ENCODE results near the gene KLF13. TPM values are rescaled to one million over a fixed set of nuclear protein-coding genes. Genes with fewer than 3 reads are reported as not detected.

Gene KLF13
- total RNA-seq, 1 donor from 2014 or later: 41.8 TPM

DNA sequence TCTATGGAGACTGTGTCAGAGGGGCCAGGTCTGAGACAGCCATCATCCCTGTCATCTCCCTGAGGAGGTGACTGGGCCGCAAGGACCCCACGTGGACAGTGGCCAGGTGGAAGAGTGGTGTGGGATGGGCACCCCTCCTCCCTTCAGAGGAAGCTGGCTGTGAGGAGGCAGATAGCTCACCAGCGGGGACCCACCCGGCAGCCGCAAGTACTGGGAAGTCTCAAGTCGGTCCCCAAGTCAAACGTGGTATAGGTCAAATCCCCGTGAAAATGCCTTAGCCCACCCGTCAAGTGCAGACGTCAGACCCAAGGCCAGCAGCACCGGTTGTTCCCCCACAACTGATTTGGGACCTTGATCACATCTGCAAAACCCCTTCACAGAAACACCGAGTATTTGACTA, 12.3 kb upstream of the KLF13 start:
- DNase-seq (ENCODE audit: low spot score): no peak

GRCh38 chr15:31316135-31316795, 10.4 kb upstream of the KLF13 start:
- DNase-seq (ENCODE audit: low spot score): no peak

DNA sequence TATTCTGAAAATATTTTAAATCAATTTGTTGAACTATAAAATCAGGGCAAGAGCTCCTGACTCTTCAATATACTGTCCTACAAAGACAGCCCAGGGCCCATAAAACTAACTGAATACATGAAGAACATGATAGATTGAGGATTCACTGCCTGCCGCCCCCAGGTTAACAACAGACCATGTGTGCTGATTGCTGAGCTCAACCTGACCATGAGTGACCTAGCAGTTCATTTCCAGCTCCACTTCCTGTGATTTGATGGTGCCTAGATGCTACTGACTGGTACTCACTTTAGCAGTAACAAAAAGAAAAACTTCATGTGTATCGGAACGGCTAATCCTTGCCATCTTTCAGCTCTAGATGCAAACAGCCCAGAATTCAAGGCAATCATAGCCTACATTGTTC, 9.6 kb upstream of the KLF13 start:
- no peak for DNase-seq (ENCODE audit: low spot score)

DNA sequence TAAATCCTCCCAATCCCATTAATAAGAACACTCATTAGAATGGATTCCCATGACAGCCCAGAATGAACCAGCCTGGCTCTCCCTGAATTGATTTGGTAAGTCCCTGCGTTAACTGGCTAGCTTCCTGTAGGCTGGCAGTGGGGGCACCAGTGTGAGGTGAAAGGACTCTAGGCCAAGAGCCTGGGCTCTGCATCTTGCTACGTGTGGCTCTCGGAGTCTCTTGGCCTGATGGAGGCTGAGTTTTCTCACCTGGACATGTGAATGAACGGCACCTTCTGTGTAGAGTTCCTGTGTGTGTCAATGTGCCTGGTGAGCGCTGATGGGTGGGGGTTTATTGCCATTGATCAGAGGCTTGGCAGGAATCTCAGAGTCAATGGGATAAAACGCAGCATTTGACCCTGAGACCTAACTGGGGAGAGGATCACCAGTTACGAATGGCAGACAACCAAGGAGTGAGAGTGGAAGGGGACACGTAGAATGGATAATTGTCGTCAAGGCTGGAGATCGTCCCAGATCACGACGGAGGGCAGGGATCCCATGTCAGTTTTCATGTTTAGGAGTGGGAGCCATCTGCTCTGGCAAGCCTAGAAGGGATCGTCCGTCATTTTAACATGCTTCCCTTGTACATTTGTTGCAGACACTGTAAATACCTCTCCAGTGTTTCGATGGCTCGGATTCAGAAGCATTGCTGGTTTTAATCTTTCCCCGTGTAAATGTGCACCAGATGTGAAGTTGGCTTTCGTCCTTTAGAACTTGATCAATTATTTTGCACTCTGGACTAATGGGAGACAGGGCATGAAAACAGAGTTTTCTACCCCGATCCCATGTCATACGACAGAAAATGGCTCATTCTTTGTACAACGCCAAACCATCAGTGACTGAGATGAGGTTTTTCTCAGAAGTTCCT, 9.0 kb upstream of the KLF13 start:
- no peak for DNase-seq (ENCODE audit: low spot score)

GRCh38 chr15:31318429-31318828, 8.2 kb upstream of the KLF13 start:
- DNase-seq (ENCODE audit: low spot score): no peak

GRCh38 chr15:31320022-31320421, 6.6 kb upstream of the KLF13 start:
- DNase-seq (ENCODE audit: low spot score): no peak

- no peak for DNase-seq (ENCODE audit: low spot score)
These were observed 5.2 kb upstream of the KLF13 start for GRCh38 chr15:31321418-31321817.

- no peak for DNase-seq (ENCODE audit: low spot score)
These were observed 4.1 kb upstream of the KLF13 start for GRCh38 chr15:31322504-31322903.

GRCh38 chr15:31323627-31324026, 3.0 kb upstream of the KLF13 start:
- DNase-seq (ENCODE audit: low spot score): no peak

DNA sequence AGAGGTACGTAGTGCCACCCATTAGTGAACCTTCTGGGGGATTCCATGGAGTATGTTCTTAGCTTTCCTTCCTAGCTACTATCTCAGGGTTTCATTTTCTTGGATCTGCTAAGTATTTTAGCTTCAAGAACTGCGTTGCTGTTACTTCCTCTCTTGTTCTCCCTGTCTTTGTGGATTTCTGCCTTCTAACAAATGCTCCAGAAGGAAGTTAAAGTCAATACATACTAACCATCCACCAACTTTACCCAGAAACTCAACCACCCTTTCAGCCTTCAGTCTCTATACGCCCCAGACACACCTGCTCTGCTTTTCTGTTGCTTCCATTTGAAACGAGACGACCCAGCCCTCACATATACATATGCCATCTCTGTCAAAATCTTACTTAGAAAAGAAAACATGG, 2.4 kb upstream of the KLF13 start:
- no peak for DNase-seq (ENCODE audit: low spot score)

DNA sequence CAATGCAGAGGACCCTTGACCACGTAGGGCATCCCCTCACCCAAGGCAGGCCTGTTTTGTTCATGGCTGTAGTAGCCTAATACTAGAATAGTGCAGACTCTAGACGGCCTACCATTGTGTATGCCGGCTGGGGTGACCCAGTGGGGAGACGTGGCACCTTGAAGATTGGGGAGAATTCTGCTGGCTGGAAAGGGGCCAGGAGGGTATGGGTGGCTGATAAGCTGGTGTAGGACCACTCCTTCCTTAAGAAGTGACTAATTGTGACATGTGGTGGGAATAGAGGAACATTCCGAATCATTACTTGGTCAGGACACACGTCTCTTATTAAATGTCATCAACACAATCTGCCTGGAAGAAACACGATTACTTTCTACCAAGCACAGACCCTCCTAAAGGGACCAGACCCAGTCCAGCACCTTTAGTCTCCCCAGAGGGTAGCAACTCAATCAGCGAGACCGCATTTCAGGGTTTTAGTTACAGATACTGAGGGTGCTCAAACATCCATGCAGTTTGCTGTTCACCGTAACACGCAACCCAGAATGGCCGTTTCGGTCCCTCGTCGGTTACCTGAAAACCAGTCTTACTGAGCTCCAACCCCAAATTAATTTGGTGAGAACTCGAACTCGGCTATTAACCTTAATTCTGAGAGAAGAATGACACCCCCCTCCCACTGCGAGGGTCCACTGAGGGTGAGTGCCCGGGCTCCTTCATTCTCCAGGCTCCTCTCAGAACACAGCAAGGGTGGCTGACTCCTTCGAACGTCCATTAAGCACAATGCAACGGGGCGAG, 1.6 kb upstream of the KLF13 start:
- no peak for DNase-seq (ENCODE audit: low spot score)

DNA sequence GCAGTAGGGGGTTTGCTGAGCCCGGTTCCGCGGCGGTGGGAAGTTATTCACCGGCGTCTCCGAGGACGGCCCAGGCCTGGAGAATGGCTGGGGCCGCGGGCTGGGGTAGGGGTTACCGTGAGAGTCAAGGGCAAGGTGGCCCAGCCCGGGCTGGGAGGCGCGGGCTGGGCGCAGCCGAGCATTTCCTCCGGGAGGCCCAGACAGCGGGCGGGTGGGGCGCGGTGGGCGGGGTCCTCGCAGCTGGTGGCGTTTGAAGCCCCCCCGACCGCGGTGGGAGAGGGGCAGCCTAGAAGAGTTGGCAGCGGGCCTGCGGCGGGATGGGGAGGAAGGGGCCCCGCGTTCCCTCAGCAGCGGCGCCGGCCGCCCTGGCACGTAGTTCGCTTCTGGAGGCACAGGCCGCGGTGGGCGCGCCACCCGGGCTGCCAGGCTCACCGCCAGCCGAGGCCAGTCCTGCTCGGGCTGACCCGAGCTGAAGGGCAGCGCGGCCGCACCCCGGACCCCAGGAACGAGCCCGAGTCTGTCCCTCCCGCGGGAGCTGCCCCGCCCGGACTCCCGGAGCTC, 960 bp upstream of the KLF13 start:
- no peak for DNase-seq (ENCODE audit: low spot score)

DNA sequence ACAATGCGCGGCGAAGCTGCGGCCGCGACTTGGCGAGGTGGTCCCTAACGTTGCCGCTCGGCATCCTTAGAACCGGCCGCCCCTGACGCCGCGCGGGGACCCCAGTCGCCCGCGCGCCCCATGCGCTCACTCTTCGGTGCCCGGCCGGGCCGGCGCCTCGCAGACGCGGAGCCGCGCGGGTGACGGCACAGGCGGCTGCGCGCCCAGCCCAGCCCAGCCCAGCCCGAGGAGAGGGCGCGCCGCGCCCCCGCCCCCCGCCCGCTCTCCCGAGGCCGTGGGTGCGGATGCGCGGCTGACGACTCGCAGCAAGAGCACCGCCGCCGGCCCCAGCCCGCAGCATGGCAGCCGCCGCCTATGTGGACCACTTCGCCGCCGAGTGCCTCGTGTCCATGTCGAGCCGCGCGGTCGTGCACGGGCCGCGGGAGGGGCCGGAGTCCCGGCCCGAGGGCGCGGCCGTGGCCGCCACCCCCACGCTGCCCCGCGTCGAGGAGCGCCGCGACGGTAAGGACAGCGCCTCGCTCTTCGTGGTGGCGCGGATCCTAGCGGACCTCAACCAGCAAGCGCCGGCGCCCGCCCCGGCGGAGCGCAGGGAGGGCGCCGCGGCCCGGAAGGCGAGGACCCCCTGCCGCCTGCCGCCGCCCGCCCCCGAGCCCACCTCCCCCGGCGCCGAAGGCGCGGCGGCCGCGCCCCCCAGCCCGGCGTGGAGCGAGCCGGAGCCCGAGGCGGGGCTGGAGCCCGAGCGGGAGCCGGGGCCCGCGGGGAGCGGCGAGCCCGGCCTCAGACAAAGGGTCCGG, 437 bp downstream of the KLF13 start:
- DNase-seq (ENCODE audit: low spot score): no peak

GRCh38 chr15:31327669-31328427, 1.2 kb downstream of the KLF13 start:
- no peak for DNase-seq (ENCODE audit: low spot score)

GRCh38 chr15:31328428-31328968, 1.9 kb downstream of the KLF13 start:
- no peak for DNase-seq (ENCODE audit: low spot score)

DNA sequence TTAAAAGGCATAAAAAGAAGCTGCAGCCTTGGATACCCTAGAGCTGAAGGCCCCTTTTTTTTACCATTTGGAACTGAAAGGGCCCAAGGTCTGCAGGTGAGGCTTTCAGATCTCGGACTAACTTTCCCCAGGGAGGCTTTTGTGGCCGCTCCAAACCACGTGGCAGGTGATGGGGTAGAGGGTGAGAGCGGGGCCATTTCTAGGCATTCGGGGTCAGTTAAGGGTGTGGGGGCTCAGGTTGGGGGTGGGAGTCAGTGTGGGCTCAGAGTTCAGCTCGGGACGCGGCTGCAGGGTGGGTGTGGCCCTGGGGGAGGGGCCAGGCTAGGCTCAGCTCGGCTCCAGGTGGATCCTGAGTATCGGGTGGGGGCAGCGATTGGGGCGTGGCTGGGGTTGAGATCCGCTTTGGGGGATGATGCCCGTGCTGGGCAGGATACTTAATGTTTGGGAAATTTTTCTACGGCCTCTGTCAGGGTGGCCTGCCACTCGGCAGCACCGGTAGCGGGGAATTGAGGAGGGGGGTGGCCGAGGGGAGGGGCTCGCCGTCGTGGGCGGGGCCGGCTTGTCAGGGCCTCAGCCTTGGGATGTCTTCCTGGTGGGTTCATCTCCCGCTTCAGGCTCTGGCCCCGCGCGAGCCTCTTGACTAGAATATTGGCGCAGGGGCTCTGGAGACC, 2.5 kb downstream of the KLF13 start:
- DNase-seq (ENCODE audit: low spot score): no peak

- no peak for DNase-seq (ENCODE audit: low spot score)
These were observed 3.0 kb downstream of the KLF13 start for GRCh38 chr15:31329640-31330010.

GRCh38 chr15:31330111-31330785, 3.6 kb downstream of the KLF13 start:
- DNase-seq (ENCODE audit: low spot score): no peak

- DNase-seq (ENCODE audit: low spot score): no peak
These were observed 4.2 kb downstream of the KLF13 start for GRCh38 chr15:31330836-31331235.
